HepG2 (cell line): Measurements from ENCODE around the gene TTC6. TPM values are rescaled to one million over a fixed set of nuclear protein-coding genes. Genes with fewer than 3 reads are reported as not detected.
A peak's percentile ranks its signal among the peaks of the same experiment; 100 is the strongest.

Experiments used
- ARNT2 ChIP-seq: sonication (generic); formaldehyde crosslinking; IDR thresholded peaks from 2 replicates; pipeline ENCODE4 v1.8.0; 2022; ENCODE audit warnings: mild to moderate bottlenecking, low read depth, missing genetic modification reagents, moderate library complexity
- BCL6 ChIP-seq: IDR thresholded peaks from 2 replicates; pipeline ENCODE4 v1.6.1; 2016; ENCODE audit warnings: missing genetic modification reagents, missing compliant biosample characterization
- BRD4 ChIP-seq: sonication (generic); formaldehyde crosslinking; IDR thresholded peaks from 2 replicates; pipeline ENCODE4 v1.4.0; 2020; ENCODE audit warnings: missing genetic modification reagents
- DBP ChIP-seq: sonication (generic); formaldehyde crosslinking; IDR thresholded peaks from 2 replicates; pipeline ENCODE4 v1.4.0; 2020; ENCODE audit warnings: missing genetic modification reagents; ENCODE audit errors: not compliant biosample characterization
- EZH2 ChIP-seq: conservative IDR thresholded peaks from 2 replicates; pipeline ENCODE4 v1.6.1; 2012; ENCODE audit warnings: mild to moderate bottlenecking, low read depth, low read length, moderate library complexity
- GABPA ChIP-seq, 2 experiments: IDR thresholded peaks; 2 replicates each; pipeline ENCODE4 v1.6.1; 2011 to 2016; ENCODE audit warnings: low read depth in 2 of 2, low read length in 1 of 2, missing biosample characterization in 1 of 2, missing genetic modification characterization in 1 of 2
- HNF1A ChIP-seq, 2 experiments: sonication (generic) in 1 of 2; formaldehyde crosslinking in 1 of 2; IDR thresholded peaks; 2 replicates each; pipeline versions ENCODE4 v1.4.0 to v1.6.1; 2016 to 2020; ENCODE audit warnings: borderline replicate concordance in 1 of 2, low read depth in 1 of 2, mild to moderate bottlenecking in 1 of 2, missing genetic modification reagents in 1 of 2
- MAZ ChIP-seq, 2 experiments: sonication (generic) in 1 of 2; formaldehyde crosslinking in 1 of 2; IDR thresholded peaks; 2 replicates each; pipeline versions ENCODE4 v1.5.0 to v1.6.1; 2012 to 2020; ENCODE audit warnings: low read depth in 2 of 2, mild to moderate bottlenecking in 2 of 2, borderline replicate concordance in 1 of 2, improper control_type of control experiment in 1 of 2, low read length in 1 of 2, missing genetic modification reagents in 1 of 2, moderate library complexity in 1 of 2
- MNT ChIP-seq: fragments of 450-650 bp; IDR thresholded peaks from 2 replicates; pipeline ENCODE4 v1.6.1; 2016
- SMAD3 ChIP-seq: sonication (generic); formaldehyde crosslinking; IDR thresholded peaks from 2 replicates; pipeline ENCODE4 v1.4.0; 2020; ENCODE audit warnings: missing genetic modification reagents
- SRSF4 ChIP-seq: fragments of 200-400 bp; formaldehyde crosslinking; IDR thresholded peaks from one replicate; pipeline ENCODE4 v1.6.1; 2018; ENCODE audit warnings: mild to moderate bottlenecking, low read depth, low read length, moderate library complexity; ENCODE audit not compliant: poor library complexity, severe bottlenecking
- ZBTB25 ChIP-seq: IDR thresholded peaks from 2 replicates; pipeline ENCODE4 v1.6.1; 2018; ENCODE audit warnings: missing genetic modification reagents
- ZNF34 ChIP-seq: sonication (generic); formaldehyde crosslinking; IDR thresholded peaks from 2 replicates; pipeline ENCODE4 v1.4.0; 2020; ENCODE audit warnings: mild to moderate bottlenecking, missing genetic modification reagents, borderline replicate concordance
- ZNF687 ChIP-seq: sonication (generic); formaldehyde crosslinking; IDR thresholded peaks from 2 replicates; pipeline ENCODE4 v1.5.1; 2020; ENCODE audit warnings: mild to moderate bottlenecking, missing genetic modification reagents, moderate library complexity
- polyA plus RNA-seq, 8 experiments: library from polyadenylated mRNA; depleted of rRNA in 3 of 8; stranded (reverse) in 7 of 8; unstranded in 1 of 8; fragments of >200 nt; fragmentation: Illumina TruSeq in 4 of 8; extraction: Trizol in 4 of 8; gene quantifications; 2 replicates each; pipeline versions ENCODE4 v1.2.1 to v1.2.3, GENCODE V29; 2011 to 2016; ENCODE audit warnings: low read depth in 4 of 8, missing spikeins in 1 of 8, mixed read lengths in 1 of 8; ENCODE audit not compliant: insufficient read depth in 1 of 8
- total RNA-seq, 5 experiments: library from RNA; depleted of rRNA; stranded (reverse); fragments of >200 nt; fragmentation: Illumina TruSeq; extraction: Trizol; gene quantifications; 2 replicates each; pipeline ENCODE4 v1.2.3, GENCODE V29; 2016; ENCODE audit warnings: low read depth in 1 of 5

TTC6 gene
- total and polyA plus RNA-seq, 2 of the 13 experiments (the other 11 are each of a cell fraction or from before 2014, with no cell fraction given), result 9.3 to 27.4 TPM

- no peak for TF ChIP-seq GABPA (IDR thresholded peaks at IDR 0.05; ENCODE audit: low read depth, low read length)
- no peak for TF ChIP-seq GABPA (CRISPR knock-in tag; IDR thresholded peaks at IDR 0.05; ENCODE audit: low read depth)
- TF ChIP-seq ZNF687, result no peak
- no peak for TF ChIP-seq BRD4 (CRISPR knock-in tag)
- TF ChIP-seq SMAD3 (CRISPR knock-in tag), result no peak; the same call in 1 of the 2 replicates
- peak; percentile 16; the same call in 1 of the 2 replicates for TF ChIP-seq ARNT2 (CRISPR knock-in tag)
- TF ChIP-seq MNT, result no peak
- TF ChIP-seq ZBTB25 (CRISPR knock-in tag), result peak; percentile 50
- no peak for TF ChIP-seq BCL6 (CRISPR knock-in tag)
- TF ChIP-seq ZNF34 (CRISPR knock-in tag), result 0 out of 2 replicates have a peak, but pooled peaks have one; percentile 59
- TF ChIP-seq EZH2, result no peak
- no peak for TF ChIP-seq SRSF4
- no peak for TF ChIP-seq HNF1A (IDR thresholded peaks at IDR 0.05; ENCODE audit: low read depth)
- TF ChIP-seq HNF1A (CRISPR knock-in tag; IDR thresholded peaks at IDR 0.05; ENCODE audit: borderline replicate concordance), result no peak
- no peak for TF ChIP-seq MAZ (IDR thresholded peaks at IDR 0.05; ENCODE audit: borderline replicate concordance, low read depth, low read length)
- TF ChIP-seq MAZ (CRISPR knock-in tag; IDR thresholded peaks at IDR 0.05; ENCODE audit: low read depth), result peak; percentile 0; the same call in 1 of the 2 replicates
- peak; percentile 5 for TF ChIP-seq DBP (CRISPR knock-in tag)
These were observed 6.3 kb upstream of the TTC6 start (continued) for GRCh38 chr14:37588956-37589714.
